Measurements from ENCODE around the gene GOLM1. TPM values are rescaled to one million over a fixed set of nuclear protein-coding genes. Genes with fewer than 3 reads are reported as not detected.

Gene GOLM1
- total and polyA plus RNA-seq, 2 of the 4 experiments (the other 2 are of a cell fraction), result 54.8 to 59.2 TPM

- H3K27ac ChIP-seq (ENCODE audit: insufficient read depth, low read length), result no peak overlapping the region
- no peak for ATAC-seq (ENCODE audit: low read depth)
- no peak overlapping the region for H4K5ac ChIP-seq (ENCODE audit: low read depth, low read length)
- intact Hi-C loops (cut with micrococcal nuclease), result no loop called here
- no peak overlapping the region for H3K23ac ChIP-seq (ENCODE audit: low read depth, low read length)
- no peaks in the 10 kb centered on the region for H4K20me1 ChIP-seq (ENCODE audit: insufficient read depth, low read length)
- TF ChIP-seq ELK1 (IDR thresholded peaks at IDR 0.05; ENCODE audit: borderline replicate concordance, low read depth, low read length) (no peak), MAZ (IDR thresholded peaks at IDR 0.05; ENCODE audit: borderline replicate concordance, low read depth, low read length) (no peak), RCOR1 (IDR thresholded peaks at IDR 0.05; ENCODE audit: insufficient replicate concordance, low read length) (no peak), CEBPB (IDR thresholded peaks at IDR 0.05; ENCODE audit: low read depth, low read length) (no peak), USF2 (IDR thresholded peaks at IDR 0.05; ENCODE audit: low read depth, low read length) (no peak), CHD1 (IDR thresholded peaks at IDR 0.05; ENCODE audit: low read depth, low read length) (no peak), SMC3 (IDR thresholded peaks at IDR 0.05; ENCODE audit: low read depth, low read length) (no peak), POLR2A (IDR thresholded peaks at IDR 0.05; ENCODE audit: low read depth, low read length) (no peak), FOS (IDR thresholded peaks at IDR 0.05; ENCODE audit: low read depth, low read length) (no peak), RFX5 (IDR thresholded peaks at IDR 0.05; ENCODE audit: low read depth, low read length) (no peak), MAFK (IDR thresholded peaks at IDR 0.05; ENCODE audit: low read depth, low read length) (no peak), RAD21 (IDR thresholded peaks at IDR 0.05; ENCODE audit: low read length) (no peak)
- dilution Hi-C loops (cut with HindIII; ENCODE audit: low sequenced_read_pairs, unreplicated experiment), result no loop called here
- H3K4ac ChIP-seq (ENCODE audit: low read depth, low read length), result no peak overlapping the region
- H3K4me2 ChIP-seq (ENCODE audit: low read depth, low read length), result no peak overlapping the region
- H3K18ac ChIP-seq (ENCODE audit: low read depth, low read length), result no peak overlapping the region
- no peaks in the 10 kb centered on the region for H3K9me1 ChIP-seq (ENCODE audit: insufficient read depth, low read length)
- H2BK120ac ChIP-seq (ENCODE audit: low read depth, low read length), result no peak overlapping the region
- in situ Hi-C loops (cut with MboI; ENCODE audit: low sequenced_read_pairs), result no loop called here
- no TSS peak for BruUV-seq (replicated peaks)
- POLR2A ChIA-PET (ENCODE audit: unreplicated experiment), result no interaction called here
- no peak for DNase-seq
- no peak overlapping the region for H4K8ac ChIP-seq (ENCODE audit: low read depth in 2 of 2, low read length in 2 of 2)
- H3K79me1 ChIP-seq (ENCODE audit: low read depth in 1 of 2, low read length in 2 of 2), result no peaks in the 10 kb centered on the region
- no peak overlapping the region for H2AK5ac ChIP-seq (ENCODE audit: low read depth, low read length)
- no peak overlapping the region for H2AK9ac ChIP-seq (replicated peaks; ENCODE audit: low read depth, low read length, poor library complexity)
- no peak overlapping the region for H3K9ac ChIP-seq (ENCODE audit: low read depth, low read length)
- no peak overlapping the region for H4K91ac ChIP-seq (ENCODE audit: insufficient read depth, low read depth, low read length)
- H3K56ac ChIP-seq (ENCODE audit: extremely low read depth, insufficient read depth, low read length), result no peak overlapping the region
- H2AFZ ChIP-seq (replicated peaks; ENCODE audit: low read length, poor library complexity), result no peak overlapping the region
- no peak overlapping the region for H3K14ac ChIP-seq (replicated peaks; ENCODE audit: low read depth, low read length)
- no peak overlapping the region for H2BK15ac ChIP-seq (ENCODE audit: low read depth, low read length)
- H3K4me3 ChIP-seq (ENCODE audit: insufficient read depth, low read depth, low read length), result no peak overlapping the region
- WGBS, 2 experiments (ENCODE audit: extremely low coverage in 2 of 2, insufficient read length in 1 of 2), result 86% methylated on average over 1 of the region's 2 CpGs; no CpG with 5 or more reads in 1 of the 2 experiments
- H2BK20ac ChIP-seq (ENCODE audit: low read depth, low read length), result no peak overlapping the region
- no peaks in the 10 kb centered on the region; the same call in 1 of the 2 replicates for H3K9me3 ChIP-seq (ENCODE audit: control insufficient read depth, insufficient read depth, low read length)
- H2BK5ac ChIP-seq (ENCODE audit: low read depth, low read length, poor library complexity, severe bottlenecking), result no peak overlapping the region
- CTCF ChIA-PET, result no interaction called here
- no peaks in the 10 kb centered on the region for H3K27me3 ChIP-seq (ENCODE audit: control insufficient read depth, insufficient read depth, low read length)
- H3K4me1 ChIP-seq (ENCODE audit: control insufficient read depth, insufficient read depth, low read length), result no peaks in the 10 kb centered on the region
- no peaks in the 10 kb centered on the region for H3K36me3 ChIP-seq (ENCODE audit: control insufficient read depth, insufficient read depth, low read length)
Measured at GRCh38 chr9:86142973-86143372, 43.6 kb upstream of the GOLM1 start.

Data from IMR-90 (cell line).